Stimulated activated CD8-positive, alpha-beta memory T cell treated with anti-CD3 and anti-CD28 coated beads, Interleukin-4, amount 100 ng/mL, for 4 hours (primary cell): Measurements from ENCODE around the gene S1PR5.
"Not testable (repeated sequence)": the region's sequence is repeated elsewhere in the genome, so short reads cannot be mapped to it uniquely, and the experiment has no call there.

Source experiments
- DNase-seq, 2 donors: peaks; one replicate each; pipeline ENCODE4 v3.0.0-alpha.2; 2020; ENCODE audit warnings: low read depth in 2 of 2, low spot score in 1 of 2

The S1PR5 gene, protein sequence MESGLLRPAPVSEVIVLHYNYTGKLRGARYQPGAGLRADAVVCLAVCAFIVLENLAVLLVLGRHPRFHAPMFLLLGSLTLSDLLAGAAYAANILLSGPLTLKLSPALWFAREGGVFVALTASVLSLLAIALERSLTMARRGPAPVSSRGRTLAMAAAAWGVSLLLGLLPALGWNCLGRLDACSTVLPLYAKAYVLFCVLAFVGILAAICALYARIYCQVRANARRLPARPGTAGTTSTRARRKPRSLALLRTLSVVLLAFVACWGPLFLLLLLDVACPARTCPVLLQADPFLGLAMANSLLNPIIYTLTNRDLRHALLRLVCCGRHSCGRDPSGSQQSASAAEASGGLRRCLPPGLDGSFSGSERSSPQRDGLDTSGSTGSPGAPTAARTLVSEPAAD

DNA sequence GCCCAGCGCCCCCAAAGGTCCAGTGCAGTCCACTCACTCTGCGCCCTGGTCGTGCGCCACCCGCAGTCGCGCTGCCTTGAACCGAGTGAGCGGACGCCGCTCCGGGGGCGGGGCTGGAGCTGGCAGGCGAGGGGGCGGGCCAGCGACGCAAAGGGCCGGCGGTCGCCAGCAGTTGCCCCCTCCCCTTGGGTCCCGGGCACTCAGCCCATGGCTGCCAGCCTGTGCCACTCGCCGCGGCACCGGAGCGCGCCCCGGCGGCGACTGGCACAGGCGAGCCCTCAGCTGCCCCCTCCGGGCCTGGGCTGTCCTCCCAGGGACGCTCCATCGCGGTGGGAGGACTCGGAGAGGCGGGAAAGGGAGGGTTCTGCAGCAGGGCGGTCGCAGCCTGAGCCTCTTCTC, at the start of gene S1PR5:
S1PR5 (minus strand) TSS at position 87 of the 399 bp plus-strand sequence. CDS start 2,436 bp downstream, outside the sequence.
- no peak for DNase-seq

GRCh38 chr19:10566658-10567410, 49.6 kb upstream of the S1PR5 start:
- DNase-seq, result peak; percentile 22 to 43

DNA sequence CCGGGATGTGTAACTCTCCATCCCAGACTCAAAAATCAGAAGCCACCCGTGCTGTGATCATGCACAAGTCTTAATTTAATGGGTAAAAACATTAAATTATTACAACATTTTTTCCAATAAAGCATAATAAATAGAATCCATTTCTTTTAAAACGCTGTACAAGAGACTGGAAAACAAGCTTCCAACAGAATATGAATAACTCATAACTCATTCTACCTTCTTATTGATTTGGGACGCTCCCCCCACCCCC, 49.1 kb upstream of the S1PR5 start:
- DNase-seq, result no peak

GRCh38 chr19:10565567-10566407, 48.5 kb upstream of the S1PR5 start, which contains the start of gene KRI1:
Gene KRI1, minus strand, starts transcription at chr19:10566010. Its CDS starts 11 bp downstream, at chr19:10565999.
- peak; percentile 91 to 97 for DNase-seq

DNA sequence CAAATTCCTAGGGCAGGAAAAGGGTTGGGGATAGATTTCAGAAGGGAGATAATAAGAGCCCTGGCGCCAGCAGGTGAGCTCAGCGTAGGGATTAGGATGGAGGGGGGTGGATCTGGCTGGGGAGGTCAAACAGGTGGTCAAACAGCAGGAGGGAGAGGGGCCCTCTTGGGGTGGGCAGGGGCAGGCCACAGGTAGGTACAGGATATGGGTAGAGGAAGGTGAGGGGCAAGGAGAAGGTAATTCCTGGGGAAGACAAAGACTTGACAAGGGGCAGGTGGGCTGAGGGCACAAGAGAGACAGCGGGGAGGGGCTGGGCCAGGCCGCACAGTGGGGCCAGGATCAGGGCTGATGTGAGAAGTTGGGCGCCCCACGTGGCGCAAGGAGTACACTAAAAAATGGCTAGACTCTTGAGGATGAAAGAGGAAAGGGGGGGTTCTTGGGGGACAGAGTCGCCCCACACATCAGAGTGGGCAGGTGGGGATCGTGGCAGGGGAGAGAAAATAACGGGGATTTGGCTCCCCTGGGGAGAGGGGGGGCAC, 47.9 kb upstream of the S1PR5 start:
- peak in 1 of 2 donors; percentile 28 for DNase-seq

DNA sequence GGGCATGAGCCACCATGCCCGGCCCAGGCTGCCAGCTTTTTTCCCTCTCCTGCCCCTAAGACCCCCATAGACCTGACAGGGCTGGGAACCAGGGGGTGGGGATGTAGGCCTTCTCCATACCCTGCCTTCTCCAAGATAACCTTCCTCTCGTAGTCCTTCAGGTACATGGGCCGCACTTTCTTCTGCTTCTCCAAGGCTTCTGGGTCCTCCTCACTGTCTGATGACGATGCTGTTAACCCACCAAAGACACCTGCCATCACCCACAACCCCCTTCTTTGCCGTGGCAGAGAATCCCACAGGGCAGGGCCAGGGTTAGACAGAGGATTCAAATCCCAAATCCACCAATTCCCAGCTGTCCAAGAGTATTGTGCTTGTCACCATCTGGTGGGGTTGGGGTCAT, 45.4 kb upstream of the S1PR5 start:
- no peak for DNase-seq

DNA sequence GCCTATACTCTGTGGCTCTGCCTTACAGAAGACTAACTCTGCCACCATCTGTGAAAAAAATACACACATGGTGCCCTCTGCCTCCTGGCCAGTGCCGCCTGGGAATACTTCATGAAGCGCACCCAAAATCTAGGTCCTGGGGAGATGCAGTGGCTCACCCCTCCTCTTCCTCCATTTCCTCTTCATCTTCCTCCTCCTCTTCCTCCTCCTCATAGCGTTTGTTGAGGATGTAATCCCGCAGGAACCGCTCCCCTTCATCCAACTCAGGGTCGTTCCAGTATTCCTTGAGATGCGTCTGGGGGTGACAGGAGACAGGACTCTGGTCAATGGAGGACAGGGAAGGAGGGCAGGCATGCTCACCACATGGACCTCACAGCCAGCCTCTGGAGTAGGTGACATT, 42.9 kb upstream of the S1PR5 start:
- DNase-seq, result no peak

DNA sequence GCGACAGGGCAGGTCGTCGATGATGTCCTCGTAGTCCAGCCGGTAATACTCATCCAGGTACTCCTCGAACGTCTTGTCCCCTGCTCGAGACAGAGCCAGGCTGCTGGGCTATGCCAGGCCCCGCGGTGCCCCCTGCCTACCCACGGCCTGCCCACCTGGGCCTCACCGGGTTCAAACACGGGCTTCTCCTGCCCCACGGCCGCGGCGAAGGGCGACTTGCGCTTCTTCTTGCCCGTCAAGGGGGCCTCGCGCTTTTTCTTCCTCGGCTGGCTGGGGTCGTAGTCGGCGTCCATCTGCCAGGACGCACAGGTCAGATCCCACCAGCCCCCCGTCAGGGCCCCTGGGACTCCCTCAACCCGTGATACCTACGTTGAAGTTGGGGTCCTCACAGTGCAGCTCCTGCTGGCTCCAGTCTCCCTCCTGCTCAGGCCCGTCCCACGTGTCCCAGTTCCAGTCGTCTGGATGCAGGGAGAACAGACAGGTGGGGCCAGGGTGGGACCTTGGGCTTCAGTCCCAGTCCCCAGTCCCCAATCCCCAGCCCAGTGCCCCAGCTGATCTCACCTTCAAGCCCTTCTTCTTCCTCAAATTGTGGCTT, 40.5 kb upstream of the S1PR5 start:
- no peak for DNase-seq

DNA sequence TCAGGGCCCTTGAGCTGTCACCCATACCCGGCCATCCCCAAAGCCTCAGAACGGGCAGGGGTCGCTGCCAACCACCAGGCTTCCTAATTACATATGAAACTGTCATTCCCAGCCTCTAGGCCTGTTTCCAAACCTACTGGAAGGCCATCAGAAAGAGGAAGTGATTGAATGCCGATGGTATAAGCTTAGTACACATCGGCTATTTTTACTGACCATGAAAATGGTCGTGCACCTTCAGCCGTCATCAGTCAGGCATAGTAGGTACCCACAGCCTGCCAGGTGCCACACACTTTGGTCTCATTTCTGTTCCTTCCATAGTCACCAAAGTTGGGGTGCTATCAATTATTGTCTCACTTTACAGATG, 38.3 kb upstream of the S1PR5 start:
- no peak for DNase-seq

- no peak for DNase-seq
Observed at GRCh38 chr19:10554760-10555609, 37.7 kb upstream of the S1PR5 start.

DNA sequence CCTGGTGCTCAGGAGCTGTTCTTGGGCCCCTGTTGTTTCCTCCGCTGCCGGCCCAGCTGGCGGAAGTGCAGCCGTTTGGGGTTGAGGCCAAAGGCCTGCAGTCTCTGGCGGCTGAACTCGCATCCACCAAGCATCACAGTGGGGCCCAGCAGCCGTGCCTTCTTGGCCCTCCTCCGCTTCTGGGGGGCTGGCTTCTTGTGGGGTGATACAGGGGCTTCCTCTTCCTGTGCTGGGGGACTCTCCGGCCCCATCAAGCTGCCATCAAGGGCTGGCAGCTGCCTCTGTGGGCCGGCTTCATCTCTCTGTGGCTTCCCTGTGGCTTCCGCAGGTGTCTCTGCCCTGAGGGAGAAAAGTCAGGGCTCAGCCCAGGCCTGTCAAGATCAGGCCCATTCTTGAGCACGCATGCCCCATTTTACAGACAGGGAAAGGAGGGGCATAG, 36.7 kb upstream of the S1PR5 start:
- peak in 1 of 2 donors; percentile 34 for DNase-seq

- DNase-seq, result no peak
Observed at GRCh38 chr19:10553087-10553667, 35.9 kb upstream of the S1PR5 start.

DNA sequence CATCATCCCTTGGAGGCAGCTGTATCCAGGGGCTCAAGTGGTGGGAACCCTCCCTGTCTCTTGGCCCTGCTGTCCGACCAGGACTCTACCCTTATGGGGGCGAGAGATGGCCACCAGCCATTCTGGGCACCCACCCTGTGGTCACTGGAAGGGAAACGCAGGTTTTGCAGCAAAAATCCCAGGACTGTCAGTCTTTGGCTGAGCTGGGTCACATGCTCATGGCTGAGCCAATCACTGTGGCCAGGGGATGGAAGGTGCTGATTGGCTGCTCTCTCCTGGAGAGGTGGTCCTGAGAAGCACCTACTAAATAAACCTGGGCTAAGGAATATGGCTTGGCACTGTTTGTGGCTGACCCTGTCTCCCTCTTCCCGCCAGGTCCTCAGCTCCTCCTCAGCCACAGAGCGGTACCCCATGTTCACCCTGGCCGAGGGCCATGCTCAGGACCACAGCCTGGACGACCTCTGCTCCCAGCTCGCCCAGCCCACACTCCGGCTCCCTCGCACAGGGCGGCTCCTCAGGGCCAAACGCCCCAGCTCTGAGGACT, 35.3 kb upstream of the S1PR5 start:
- DNase-seq, result no peak

DNA sequence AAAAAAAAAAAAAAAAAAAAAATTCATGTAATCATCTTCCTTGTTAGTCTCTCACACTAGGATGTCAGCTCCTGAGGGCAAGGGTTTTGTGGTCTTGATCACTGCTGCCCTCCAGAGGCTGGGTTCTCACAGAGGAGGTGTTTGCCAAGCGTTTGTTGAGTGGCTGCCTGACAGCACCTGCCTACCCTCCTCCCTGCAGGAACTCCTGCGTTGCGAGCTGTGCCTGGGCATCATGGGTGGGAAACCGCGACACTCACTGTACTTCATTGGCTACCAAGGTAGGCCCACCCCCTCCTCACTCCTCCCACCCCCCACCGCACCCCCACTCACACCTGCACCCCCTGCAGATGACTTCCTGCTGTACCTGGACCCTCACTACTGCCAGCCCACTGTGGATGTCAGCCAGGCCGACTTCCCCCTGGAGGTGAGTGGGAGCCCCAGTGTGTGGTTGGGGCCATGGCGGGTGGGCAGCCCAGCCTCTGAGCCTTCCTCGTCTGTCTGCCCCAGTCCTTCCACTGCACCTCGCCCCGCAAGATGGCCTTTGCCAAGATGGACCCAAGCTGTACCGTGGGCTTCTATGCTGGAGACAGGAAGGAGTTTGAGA, 34.6 kb upstream of the S1PR5 start:
- no peak for DNase-seq

GRCh38 chr19:10551006-10551405, 33.8 kb upstream of the S1PR5 start:
- DNase-seq, result not testable (repeated sequence)

- no peak for DNase-seq
Observed at GRCh38 chr19:10550336-10550735, 33.1 kb upstream of the S1PR5 start.

- no peak for DNase-seq
Observed at GRCh38 chr19:10549733-10550132, 32.5 kb upstream of the S1PR5 start.

DNA sequence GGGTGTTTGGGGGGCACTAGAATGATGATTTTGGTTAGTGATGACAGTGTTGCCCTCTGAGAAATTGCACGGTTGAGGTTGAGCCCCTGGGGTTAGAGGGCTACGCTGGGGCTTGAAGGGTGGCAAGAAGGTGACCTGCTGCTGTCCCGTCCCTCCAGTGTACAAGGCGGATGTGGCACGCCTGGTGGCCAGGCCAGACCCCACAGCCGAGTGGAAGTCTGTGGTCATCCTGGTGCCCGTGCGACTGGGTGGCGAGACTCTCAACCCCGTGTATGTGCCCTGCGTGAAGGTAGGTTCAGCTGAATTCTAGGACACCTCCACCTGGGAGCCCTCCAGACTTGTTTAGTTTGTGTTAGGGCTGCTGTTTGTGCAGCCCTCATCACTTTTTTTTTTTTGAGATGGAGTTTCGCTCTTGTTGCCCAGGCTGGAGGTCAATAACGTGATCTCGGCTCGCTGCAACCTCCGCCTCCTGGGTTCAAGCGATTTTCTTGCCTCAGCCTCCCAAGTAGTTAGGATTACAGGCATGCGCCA, 31.6 kb upstream of the S1PR5 start:
- DNase-seq, result no peak

DNA sequence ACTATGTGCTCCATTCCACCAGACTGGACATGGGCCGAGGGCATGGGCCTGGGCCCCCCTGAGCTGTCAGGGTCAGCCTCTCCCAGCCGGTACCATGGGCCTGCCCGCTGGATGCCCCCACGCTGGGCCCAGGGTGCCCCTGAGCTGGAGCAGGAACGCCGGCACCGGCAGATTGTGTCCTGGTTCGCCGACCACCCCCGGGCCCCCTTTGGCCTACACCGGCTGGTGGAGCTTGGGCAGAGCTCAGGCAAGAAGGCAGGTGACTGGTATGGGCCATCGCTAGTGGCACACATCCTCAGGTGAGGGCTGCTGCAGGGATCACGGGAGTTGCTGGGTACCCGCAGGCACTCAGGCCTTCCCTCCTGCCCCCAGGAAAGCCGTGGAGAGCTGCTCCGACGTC, 29.6 kb upstream of the S1PR5 start:
- DNase-seq, result no peak
